Measurements from ENCODE around the gene CYP27C1. TPM values are rescaled to one million over a fixed set of nuclear protein-coding genes. Genes with fewer than 3 reads are reported as not detected.

Gene CYP27C1
- total RNA-seq, 1 experiment from 2014 or later = not detected

DNA sequence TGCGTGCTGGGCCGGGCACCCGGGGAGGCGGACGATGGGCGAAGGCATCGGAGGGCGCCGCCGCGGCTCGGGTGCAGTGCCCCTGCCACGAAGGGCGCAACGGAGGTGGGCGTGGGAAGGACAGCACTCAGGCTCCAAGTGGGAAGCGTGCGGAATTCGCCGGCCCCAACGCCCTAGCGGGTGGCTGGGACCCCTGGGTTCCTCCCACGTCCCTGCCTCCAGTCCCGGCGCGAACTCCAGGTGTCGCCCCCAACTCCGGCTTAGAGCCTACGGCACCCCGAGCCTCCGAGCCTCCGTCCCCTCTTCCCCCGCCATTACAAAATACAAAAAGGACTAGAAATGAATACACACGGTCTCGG, 1.3 kb downstream of the CYP27C1 start:
- intact Hi-C loops (cut with micrococcal nuclease) = no loop called here

More for the DNA sequence above, 1.3 kb downstream of the CYP27C1 start:
- H3K9ac ChIP-seq (ENCODE audit: low read length) = no peak overlapping the region
- H3K4me3 ChIP-seq (replicated peaks in 1 of 2; ENCODE audit: low read depth in 1 of 2, low read length in 2 of 2) = no peak overlapping the region
- no peaks in the 10 kb centered on the region for H3K27me3 ChIP-seq (ENCODE audit: insufficient read depth, low read length)
- no peaks in the 10 kb centered on the region for H4K20me1 ChIP-seq (ENCODE audit: insufficient read depth)
- ChIA-PET POLR2A (no interaction called here), RAD21 (ENCODE audit: low non-redundant PET in 1 of 2, low total read pairs in 2 of 2, uncharacterized antibody in 2 of 2, unreplicated experiment in 2 of 2) (no interaction called here), CTCF (no interaction called here)
- H2AFZ ChIP-seq (ENCODE audit: low read depth, low read length, poor library complexity, severe bottlenecking) = no peak overlapping the region
- H3K27ac ChIP-seq (ENCODE audit: low read depth, low read length) = no peak overlapping the region
- DNase-seq (ENCODE audit: low read depth, low spot score) = no peak
- H3K9me3 ChIP-seq (ENCODE audit: control insufficient read depth in 1 of 2, insufficient read depth in 1 of 2, low read depth in 1 of 2, low read length in 2 of 2) = no peaks in the 10 kb centered on the region
- ATAC-seq = no peak
- no TSS peak for BruUV-seq (replicated peaks)
- H3K9me2 ChIP-seq (ENCODE audit: insufficient read depth) = no peaks in the 10 kb centered on the region
- H3K4me1 ChIP-seq (ENCODE audit: control insufficient read depth in 1 of 2, insufficient read depth in 2 of 2, low read length in 2 of 2) = peaks cover 0 to 11% of the 10 kb centered on the region in 2 experiments; a peak in 1 of 4 replicates
- H3K79me2 ChIP-seq (ENCODE audit: insufficient read depth, low read length) = no peaks in the 10 kb centered on the region
- TF ChIP-seq JUND (IDR thresholded peaks at IDR 0.05) = no peak
- TF ChIP-seq, protein P1, sequence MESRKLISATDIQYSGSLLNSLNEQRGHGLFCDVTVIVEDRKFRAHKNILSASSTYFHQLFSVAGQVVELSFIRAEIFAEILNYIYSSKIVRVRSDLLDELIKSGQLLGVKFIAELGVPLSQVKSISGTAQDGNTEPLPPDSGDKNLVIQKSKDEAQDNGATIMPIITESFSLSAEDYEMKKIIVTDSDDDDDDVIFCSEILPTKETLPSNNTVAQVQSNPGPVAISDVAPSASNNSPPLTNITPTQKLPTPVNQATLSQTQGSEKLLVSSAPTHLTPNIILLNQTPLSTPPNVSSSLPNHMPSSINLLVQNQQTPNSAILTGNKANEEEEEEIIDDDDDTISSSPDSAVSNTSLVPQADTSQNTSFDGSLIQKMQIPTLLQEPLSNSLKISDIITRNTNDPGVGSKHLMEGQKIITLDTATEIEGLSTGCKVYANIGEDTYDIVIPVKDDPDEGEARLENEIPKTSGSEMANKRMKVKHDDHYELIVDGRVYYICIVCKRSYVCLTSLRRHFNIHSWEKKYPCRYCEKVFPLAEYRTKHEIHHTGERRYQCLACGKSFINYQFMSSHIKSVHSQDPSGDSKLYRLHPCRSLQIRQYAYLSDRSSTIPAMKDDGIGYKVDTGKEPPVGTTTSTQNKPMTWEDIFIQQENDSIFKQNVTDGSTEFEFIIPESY (IDR thresholded peaks at IDR 0.05; ENCODE audit: extremely low read depth, insufficient replicate concordance, low read length) = no peak
- no peak for TF ChIP-seq POLR2AphosphoS5 (IDR thresholded peaks at IDR 0.05; ENCODE audit: low read depth, low read length)
- TF ChIP-seq, protein P2, sequence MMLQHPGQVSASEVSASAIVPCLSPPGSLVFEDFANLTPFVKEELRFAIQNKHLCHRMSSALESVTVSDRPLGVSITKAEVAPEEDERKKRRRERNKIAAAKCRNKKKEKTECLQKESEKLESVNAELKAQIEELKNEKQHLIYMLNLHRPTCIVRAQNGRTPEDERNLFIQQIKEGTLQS (IDR thresholded peaks at IDR 0.05) = no peak
- TF ChIP-seq EGR1 (IDR thresholded peaks at IDR 0.05; ENCODE audit: low read depth) = no peak
- TF ChIP-seq ZNF274 (IDR thresholded peaks at IDR 0.05; ENCODE audit: low read depth, low read length) = no peak
- TF ChIP-seq, protein P3, sequence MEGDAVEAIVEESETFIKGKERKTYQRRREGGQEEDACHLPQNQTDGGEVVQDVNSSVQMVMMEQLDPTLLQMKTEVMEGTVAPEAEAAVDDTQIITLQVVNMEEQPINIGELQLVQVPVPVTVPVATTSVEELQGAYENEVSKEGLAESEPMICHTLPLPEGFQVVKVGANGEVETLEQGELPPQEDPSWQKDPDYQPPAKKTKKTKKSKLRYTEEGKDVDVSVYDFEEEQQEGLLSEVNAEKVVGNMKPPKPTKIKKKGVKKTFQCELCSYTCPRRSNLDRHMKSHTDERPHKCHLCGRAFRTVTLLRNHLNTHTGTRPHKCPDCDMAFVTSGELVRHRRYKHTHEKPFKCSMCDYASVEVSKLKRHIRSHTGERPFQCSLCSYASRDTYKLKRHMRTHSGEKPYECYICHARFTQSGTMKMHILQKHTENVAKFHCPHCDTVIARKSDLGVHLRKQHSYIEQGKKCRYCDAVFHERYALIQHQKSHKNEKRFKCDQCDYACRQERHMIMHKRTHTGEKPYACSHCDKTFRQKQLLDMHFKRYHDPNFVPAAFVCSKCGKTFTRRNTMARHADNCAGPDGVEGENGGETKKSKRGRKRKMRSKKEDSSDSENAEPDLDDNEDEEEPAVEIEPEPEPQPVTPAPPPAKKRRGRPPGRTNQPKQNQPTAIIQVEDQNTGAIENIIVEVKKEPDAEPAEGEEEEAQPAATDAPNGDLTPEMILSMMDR (IDR thresholded peaks at IDR 0.05 in 2 of 3, conservative IDR thresholded peaks at IDR 0.05 in 1 of 3; ENCODE audit: borderline replicate concordance in 1 of 3, insufficient read depth in 1 of 3, low read depth in 2 of 3, low read length in 2 of 3) = no peak
- TF ChIP-seq ELF1 (IDR thresholded peaks at IDR 0.05; ENCODE audit: borderline replicate concordance, low read depth) = no peak
- TF ChIP-seq YY1 (IDR thresholded peaks at IDR 0.05; ENCODE audit: extremely low read depth, insufficient replicate concordance, low read depth, low read length) = no peak
- TF ChIP-seq, protein P4, sequence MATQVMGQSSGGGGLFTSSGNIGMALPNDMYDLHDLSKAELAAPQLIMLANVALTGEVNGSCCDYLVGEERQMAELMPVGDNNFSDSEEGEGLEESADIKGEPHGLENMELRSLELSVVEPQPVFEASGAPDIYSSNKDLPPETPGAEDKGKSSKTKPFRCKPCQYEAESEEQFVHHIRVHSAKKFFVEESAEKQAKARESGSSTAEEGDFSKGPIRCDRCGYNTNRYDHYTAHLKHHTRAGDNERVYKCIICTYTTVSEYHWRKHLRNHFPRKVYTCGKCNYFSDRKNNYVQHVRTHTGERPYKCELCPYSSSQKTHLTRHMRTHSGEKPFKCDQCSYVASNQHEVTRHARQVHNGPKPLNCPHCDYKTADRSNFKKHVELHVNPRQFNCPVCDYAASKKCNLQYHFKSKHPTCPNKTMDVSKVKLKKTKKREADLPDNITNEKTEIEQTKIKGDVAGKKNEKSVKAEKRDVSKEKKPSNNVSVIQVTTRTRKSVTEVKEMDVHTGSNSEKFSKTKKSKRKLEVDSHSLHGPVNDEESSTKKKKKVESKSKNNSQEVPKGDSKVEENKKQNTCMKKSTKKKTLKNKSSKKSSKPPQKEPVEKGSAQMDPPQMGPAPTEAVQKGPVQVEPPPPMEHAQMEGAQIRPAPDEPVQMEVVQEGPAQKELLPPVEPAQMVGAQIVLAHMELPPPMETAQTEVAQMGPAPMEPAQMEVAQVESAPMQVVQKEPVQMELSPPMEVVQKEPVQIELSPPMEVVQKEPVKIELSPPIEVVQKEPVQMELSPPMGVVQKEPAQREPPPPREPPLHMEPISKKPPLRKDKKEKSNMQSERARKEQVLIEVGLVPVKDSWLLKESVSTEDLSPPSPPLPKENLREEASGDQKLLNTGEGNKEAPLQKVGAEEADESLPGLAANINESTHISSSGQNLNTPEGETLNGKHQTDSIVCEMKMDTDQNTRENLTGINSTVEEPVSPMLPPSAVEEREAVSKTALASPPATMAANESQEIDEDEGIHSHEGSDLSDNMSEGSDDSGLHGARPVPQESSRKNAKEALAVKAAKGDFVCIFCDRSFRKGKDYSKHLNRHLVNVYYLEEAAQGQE (IDR thresholded peaks at IDR 0.05; ENCODE audit: low read depth) = no peak
- H3K36me3 ChIP-seq (ENCODE audit: control insufficient read depth in 1 of 2, insufficient read depth in 2 of 2, low read length in 2 of 2) = no peaks in the 10 kb centered on the region
- no peak overlapping the region for H3K4me2 ChIP-seq (ENCODE audit: low read length)
